Endothelial cell (in vitro differentiated cells): ENCODE measurements around the gene MADD. TPM values are rescaled to one million over a fixed set of nuclear protein-coding genes. Genes with fewer than 3 reads are reported as not detected.

Experiments used
- DNase-seq: peaks from one replicate; pipeline ENCODE4 v3.0.0; 2021; ENCODE audit warnings: low spot score
- H3K27ac Mint-ChIP-seq: one replicate; pipeline ENCODE4 v1.8.0; 2021; ENCODE audit warnings: mixed read lengths, inconsistent platforms; ENCODE audit not compliant: unreplicated experiment
- H3K27me3 Mint-ChIP-seq: one replicate; pipeline ENCODE4 v1.8.0; 2021; ENCODE audit warnings: mild to moderate bottlenecking, moderate library complexity, mixed read lengths, inconsistent platforms; ENCODE audit not compliant: unreplicated experiment
- H3K36me3 Mint-ChIP-seq: one replicate; pipeline ENCODE4 v1.8.0; 2021; ENCODE audit warnings: mild to moderate bottlenecking, low read depth, mixed read lengths, inconsistent platforms; ENCODE audit not compliant: unreplicated experiment
- H3K4me1 Mint-ChIP-seq: one replicate; pipeline ENCODE4 v1.8.0; 2021; ENCODE audit warnings: mild to moderate bottlenecking, mixed read lengths, inconsistent platforms; ENCODE audit not compliant: unreplicated experiment
- H3K4me3 Mint-ChIP-seq: one replicate; pipeline ENCODE4 v1.8.0; 2021; ENCODE audit warnings: mild to moderate bottlenecking, mixed read lengths, inconsistent platforms; ENCODE audit not compliant: unreplicated experiment
- H3K9me3 Mint-ChIP-seq: one replicate; pipeline ENCODE4 v1.8.0; 2021; ENCODE audit warnings: mixed read lengths, inconsistent platforms; ENCODE audit not compliant: unreplicated experiment
- total RNA-seq: library from RNA; stranded (reverse); fragmentation: NEBNext Ultra II Directional; extraction: Animal tissue kit (Norgen Biotek cat#: 25700); gene quantifications from one replicate; pipeline ENCODE4 v1.2.1, GENCODE V29; 2021; ENCODE audit not compliant: unreplicated experiment
- TF ChIP-seq, protein P1 (sequence below): fragments of 200-600 bp; sonication (generic); IDR thresholded peaks from one replicate; pipeline ENCODE4 v1.5.0; 2021; ENCODE audit warnings: antibody characterized with exemption; ENCODE audit not compliant: unreplicated experiment

Gene MADD
- total RNA-seq, 1 donor from 2014 or later: 61.2 TPM

- TF ChIP-seq, protein P1, sequence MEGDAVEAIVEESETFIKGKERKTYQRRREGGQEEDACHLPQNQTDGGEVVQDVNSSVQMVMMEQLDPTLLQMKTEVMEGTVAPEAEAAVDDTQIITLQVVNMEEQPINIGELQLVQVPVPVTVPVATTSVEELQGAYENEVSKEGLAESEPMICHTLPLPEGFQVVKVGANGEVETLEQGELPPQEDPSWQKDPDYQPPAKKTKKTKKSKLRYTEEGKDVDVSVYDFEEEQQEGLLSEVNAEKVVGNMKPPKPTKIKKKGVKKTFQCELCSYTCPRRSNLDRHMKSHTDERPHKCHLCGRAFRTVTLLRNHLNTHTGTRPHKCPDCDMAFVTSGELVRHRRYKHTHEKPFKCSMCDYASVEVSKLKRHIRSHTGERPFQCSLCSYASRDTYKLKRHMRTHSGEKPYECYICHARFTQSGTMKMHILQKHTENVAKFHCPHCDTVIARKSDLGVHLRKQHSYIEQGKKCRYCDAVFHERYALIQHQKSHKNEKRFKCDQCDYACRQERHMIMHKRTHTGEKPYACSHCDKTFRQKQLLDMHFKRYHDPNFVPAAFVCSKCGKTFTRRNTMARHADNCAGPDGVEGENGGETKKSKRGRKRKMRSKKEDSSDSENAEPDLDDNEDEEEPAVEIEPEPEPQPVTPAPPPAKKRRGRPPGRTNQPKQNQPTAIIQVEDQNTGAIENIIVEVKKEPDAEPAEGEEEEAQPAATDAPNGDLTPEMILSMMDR: no peak
- Mint-ChIP-seq H3K4me3 (no peak overlapping the region), H3K27ac (no peak overlapping the region), H3K9me3 (no peaks in the 10 kb centered on the region), H3K4me1 (no peaks in the 10 kb centered on the region), H3K36me3 (no peaks in the 10 kb centered on the region), H3K27me3 (peaks cover 4% of the 10 kb centered on the region)
- no peak for DNase-seq
Measured at GRCh38 chr11:47375020-47375419, 105.1 kb downstream of the MADD start.

DNA sequence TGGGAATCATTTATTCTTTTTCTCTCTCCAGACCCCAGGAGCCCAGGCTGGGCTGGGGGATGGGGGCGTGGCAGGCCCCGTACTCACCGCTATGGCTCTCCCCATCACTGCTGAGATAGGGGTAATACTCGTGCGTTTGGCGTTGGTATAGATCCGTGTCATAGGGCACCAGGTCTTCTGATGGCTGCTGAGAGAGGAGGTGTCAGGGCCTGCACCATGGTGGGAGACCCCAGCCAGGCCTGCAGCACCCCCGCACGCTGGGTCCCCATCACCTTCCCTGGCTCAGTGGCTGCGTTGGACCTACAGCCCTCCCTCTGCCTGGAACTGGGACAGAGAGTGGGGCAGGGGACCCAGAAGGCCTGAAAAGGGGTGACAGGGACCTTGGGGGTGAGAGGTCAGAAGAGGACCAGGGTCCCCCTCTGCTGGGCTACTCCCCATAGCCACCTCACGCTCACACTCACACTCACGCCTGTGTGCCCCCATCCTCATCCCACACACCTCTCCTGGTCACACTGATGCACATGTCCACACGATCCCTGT, 105.7 kb downstream of the MADD start:
- no peaks in the 10 kb centered on the region for H3K36me3 Mint-ChIP-seq
- no peaks in the 10 kb centered on the region for H3K4me1 Mint-ChIP-seq
- no peak overlapping the region for H3K4me3 Mint-ChIP-seq
- H3K27ac Mint-ChIP-seq: no peak overlapping the region
- H3K9me3 Mint-ChIP-seq: no peaks in the 10 kb centered on the region
- no peak for DNase-seq
- H3K27me3 Mint-ChIP-seq: peaks cover 4% of the 10 kb centered on the region
- TF ChIP-seq, protein P1: no peak

DNA sequence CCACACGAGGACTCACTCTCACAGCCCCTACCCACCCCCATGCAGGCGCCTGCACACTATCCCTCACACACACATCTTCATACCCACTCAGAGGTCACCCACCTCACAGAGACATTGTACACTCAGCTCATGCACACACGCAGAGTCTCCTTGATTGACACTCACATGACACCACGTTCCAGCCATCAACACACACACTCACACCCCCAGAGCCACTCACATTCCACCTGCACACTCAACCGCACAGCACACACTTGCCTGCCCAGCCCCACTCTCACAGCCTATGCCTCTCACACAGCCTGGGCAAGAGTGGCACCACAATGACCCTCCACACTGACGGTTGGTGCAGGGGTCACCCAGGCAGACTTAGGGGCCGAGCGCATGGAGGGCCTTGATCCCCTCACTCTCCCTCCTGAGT, 106.2 kb downstream of the MADD start:
- peaks cover 4% of the 10 kb centered on the region for H3K27me3 Mint-ChIP-seq
- H3K36me3 Mint-ChIP-seq: no peaks in the 10 kb centered on the region
- no peaks in the 10 kb centered on the region for H3K9me3 Mint-ChIP-seq
- no peak overlapping the region for H3K4me3 Mint-ChIP-seq
- H3K4me1 Mint-ChIP-seq: no peaks in the 10 kb centered on the region
- DNase-seq: no peak
- no peak overlapping the region for H3K27ac Mint-ChIP-seq
- TF ChIP-seq, protein P1: no peak

DNA sequence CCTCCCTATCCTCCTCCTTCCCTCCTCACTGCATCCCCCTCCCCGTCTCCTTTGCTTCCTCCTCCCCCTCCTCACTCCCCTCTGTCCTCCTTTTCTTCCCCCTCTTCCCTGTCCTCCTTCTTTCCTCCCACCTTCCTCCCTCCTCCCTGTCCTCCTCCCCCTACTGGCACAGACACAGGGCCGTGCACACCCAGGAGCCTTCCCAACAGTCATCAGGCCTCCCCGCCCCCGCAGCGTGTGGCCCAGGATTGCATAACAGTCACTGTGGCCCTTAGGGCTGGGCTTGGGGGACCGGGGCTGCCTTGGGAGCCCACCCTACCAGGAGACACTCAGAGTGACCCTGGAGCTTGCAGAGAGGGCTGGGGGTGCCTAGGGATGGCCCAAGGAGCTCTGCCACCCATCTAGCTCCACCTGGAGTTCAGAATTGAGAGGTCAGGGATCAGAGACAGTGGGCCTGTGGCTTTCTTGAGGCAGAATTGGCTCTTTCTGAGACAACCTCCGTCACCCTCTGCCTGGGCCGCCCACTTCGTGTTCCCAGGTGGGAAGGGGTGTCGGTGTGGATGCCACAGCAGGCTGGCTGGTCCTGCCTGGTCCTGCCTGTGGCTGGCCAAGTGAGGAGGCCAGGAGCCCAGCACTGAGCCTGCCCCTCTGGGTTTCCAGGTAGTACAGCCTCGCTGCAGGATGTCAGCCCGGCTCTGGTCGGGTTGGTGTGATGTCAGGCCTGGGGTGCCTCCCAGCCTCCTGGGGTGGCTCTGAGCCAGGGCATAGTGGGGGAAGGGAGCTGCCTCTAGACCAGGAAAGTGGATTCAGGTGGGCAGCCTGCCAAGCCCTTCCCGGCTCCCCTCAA, 106.8 kb downstream of the MADD start:
- no peaks in the 10 kb centered on the region for H3K4me1 Mint-ChIP-seq

More for the DNA sequence above, 106.8 kb downstream of the MADD start:
- Mint-ChIP-seq H3K4me3 (no peak overlapping the region), H3K9me3 (no peaks in the 10 kb centered on the region), H3K36me3 (no peaks in the 10 kb centered on the region), H3K27ac (no peak overlapping the region), H3K27me3 (peaks cover 6% of the 10 kb centered on the region)
- TF ChIP-seq, protein P1: no peak
- DNase-seq: no peak
